HEK293 (cell line): ENCODE measurements around the gene OTOF.

Source experiments
- CTCF ChIP-seq: fragments of 450-650 bp; formaldehyde crosslinking; IDR thresholded peaks from 2 replicates; pipeline ENCODE4 v1.5.1; 2016; ENCODE audit warnings: missing biosample characterization, missing genetic modification characterization
- ZBTB26 ChIP-seq: fragments of 450-650 bp; formaldehyde crosslinking; optimal IDR thresholded peaks from 2 replicates; pipeline ENCODE3; 2016; ENCODE audit warnings: missing biosample characterization, mild to moderate bottlenecking, missing genetic modification characterization
- ZNF248 ChIP-seq: fragments of 450-650 bp; formaldehyde crosslinking; IDR thresholded peaks from 2 replicates; pipeline ENCODE4 v1.5.1; 2017; ENCODE audit warnings: missing biosample characterization, missing genetic modification characterization
- ZNF398 ChIP-seq: fragments of 450-650 bp; formaldehyde crosslinking; IDR thresholded peaks from 2 replicates; pipeline ENCODE4 v1.5.1; 2017; ENCODE audit warnings: missing biosample characterization, missing genetic modification characterization
- ZNF621 ChIP-seq: fragments of 450-650 bp; formaldehyde crosslinking; IDR thresholded peaks from 2 replicates; pipeline ENCODE4 v1.5.1; 2017; ENCODE audit warnings: missing biosample characterization, missing genetic modification characterization
- ZSCAN4 ChIP-seq: fragments of 450-650 bp; formaldehyde crosslinking; IDR thresholded peaks from 2 replicates; pipeline ENCODE4 v1.5.1; 2017; ENCODE audit warnings: missing biosample characterization, missing genetic modification characterization

GRCh38 chr2:26469092-26469710, 8.7 kb downstream of the OTOF start:
- TF ChIP-seq ZSCAN4 (tag by site-specific recombination), result no peak
- TF ChIP-seq CTCF (tag by site-specific recombination), result peak; percentile 32; the same call in 1 of the 2 replicates
- no peak for TF ChIP-seq ZBTB26 (tag by site-specific recombination)
- TF ChIP-seq ZNF398 (tag by site-specific recombination), result no peak
- no peak for TF ChIP-seq ZNF248
- no peak for TF ChIP-seq ZNF621 (tag by site-specific recombination)
